NT2/D1 (cell line): ENCODE results near the gene SIK2.

Source experiments
- SUZ12 ChIP-seq: IDR thresholded peaks from 2 replicates; pipeline ENCODE4 v1.6.1; 2011; ENCODE audit not compliant: insufficient read length, insufficient read depth; ENCODE audit errors: extremely low read depth
- YY1 ChIP-seq: IDR thresholded peaks from 2 replicates; pipeline ENCODE4 v1.6.1; 2011; ENCODE audit not compliant: insufficient read length, insufficient read depth
- ZNF274 ChIP-seq: IDR thresholded peaks from 2 replicates; pipeline ENCODE4 v1.6.1; 2011; ENCODE audit warnings: mild to moderate bottlenecking, low read depth, low read length

DNA sequence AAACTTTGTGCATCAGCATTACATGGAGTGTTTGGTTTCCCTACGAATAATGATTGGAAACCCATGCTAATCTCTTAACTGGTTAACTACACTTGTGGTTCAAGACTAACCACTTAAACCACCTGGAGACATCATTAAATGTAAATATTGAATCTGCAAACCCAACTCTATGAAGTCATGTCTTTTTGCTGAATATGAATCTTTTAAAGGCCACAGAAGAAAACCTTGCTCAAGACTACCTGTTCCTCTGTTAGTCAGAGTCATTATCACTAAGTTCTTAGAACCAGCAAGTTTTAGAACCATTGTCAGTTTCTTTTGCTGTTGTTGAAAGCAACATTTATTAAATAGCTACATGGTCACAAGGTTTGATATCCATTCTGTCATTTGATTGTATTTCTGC lies 70.7 kb downstream of the SIK2 start:
- TF ChIP-seq YY1 (no peak), SUZ12 (no peak), ZNF274 (no peak)
